Osteoblast (primary cell): ENCODE data around the gene FAM168B. TPM values are rescaled to one million over a fixed set of nuclear protein-coding genes. Genes with fewer than 3 reads are reported as not detected.

Experiments used
- total RNA-seq: library from RNA; depleted of rRNA; stranded (reverse); fragments of >200 nt; gene quantifications from 2 replicates; pipeline ENCODE4 v1.2.3, GENCODE V29; 2012

Gene FAM168B
- total RNA-seq, 1 donor = 117 TPM

Other genes with a start within 250 kb of the FAM168B start
- 63.9 and 79.3 TPM in 2 replicates for gene PLEKHB2, start 11.9 kb upstream of the FAM168B start, total RNA-seq
- gene POTEE, start 116.1 kb upstream of the FAM168B start, total RNA-seq = under 0.01 TPM in 1 of 2 replicates, not detected in the other